C4-2B (cell line): ENCODE results near the gene PPP1R13L.

Experiments used
- CTCF ChIP-seq: fragments of 450-650 bp; conservative IDR thresholded peaks from 2 replicates; pipeline ENCODE4 v1.5.1; 2017; ENCODE audit warnings: mild to moderate bottlenecking
- ZFX ChIP-seq: fragments of 450-650 bp; IDR thresholded peaks from 2 replicates; pipeline ENCODE4 v1.6.1; 2017

- TF ChIP-seq CTCF = no peak
- TF ChIP-seq ZFX = no peak
Observed at GRCh38 chr19:45450012-45450333, 45.1 kb upstream of the PPP1R13L start.
